ENCODE results near the gene INPP5D.

INPP5D gene

DNA sequence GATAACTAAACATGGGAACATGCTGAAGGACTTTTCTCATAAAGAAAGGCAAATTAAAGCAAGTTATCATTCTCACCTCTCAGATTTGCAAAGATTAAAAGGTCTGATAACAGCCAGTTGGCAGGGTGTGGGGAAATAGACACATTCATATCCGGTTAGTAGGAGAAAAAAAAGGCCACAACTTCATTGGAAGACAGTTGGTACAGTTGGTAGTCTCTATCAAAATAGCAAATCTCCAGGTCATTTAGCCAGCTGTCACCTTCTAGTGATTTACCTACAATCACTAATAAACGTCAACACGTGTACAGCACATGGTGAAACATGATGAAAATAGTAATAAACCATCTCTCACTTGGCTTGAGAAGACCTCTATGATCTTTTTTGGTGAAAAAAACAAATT is 16.6 kb downstream of the INPP5D start:
- DNase-seq: no peak

DNA sequence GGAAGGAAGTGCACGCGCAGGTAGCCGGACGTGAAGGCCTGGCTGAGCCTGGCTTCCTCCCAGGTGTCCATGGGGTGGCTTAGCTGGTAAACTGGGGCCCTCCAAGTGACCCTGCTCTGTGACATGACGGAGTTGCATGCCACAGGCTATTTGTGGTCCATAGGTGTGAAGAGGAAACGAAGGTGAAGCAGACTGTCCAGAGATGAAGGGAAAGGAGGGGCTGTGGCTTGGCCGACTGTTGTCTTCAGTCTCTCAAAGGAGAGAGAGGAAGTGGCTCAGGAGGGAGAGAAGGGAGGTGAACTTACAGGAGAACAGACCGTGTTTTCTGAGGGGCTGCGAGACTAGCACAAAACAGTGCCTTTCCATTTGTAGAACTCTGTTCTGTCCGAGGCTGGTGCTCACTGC is 19.3 kb downstream of the INPP5D start:
- DNase-seq: no peak

DNA sequence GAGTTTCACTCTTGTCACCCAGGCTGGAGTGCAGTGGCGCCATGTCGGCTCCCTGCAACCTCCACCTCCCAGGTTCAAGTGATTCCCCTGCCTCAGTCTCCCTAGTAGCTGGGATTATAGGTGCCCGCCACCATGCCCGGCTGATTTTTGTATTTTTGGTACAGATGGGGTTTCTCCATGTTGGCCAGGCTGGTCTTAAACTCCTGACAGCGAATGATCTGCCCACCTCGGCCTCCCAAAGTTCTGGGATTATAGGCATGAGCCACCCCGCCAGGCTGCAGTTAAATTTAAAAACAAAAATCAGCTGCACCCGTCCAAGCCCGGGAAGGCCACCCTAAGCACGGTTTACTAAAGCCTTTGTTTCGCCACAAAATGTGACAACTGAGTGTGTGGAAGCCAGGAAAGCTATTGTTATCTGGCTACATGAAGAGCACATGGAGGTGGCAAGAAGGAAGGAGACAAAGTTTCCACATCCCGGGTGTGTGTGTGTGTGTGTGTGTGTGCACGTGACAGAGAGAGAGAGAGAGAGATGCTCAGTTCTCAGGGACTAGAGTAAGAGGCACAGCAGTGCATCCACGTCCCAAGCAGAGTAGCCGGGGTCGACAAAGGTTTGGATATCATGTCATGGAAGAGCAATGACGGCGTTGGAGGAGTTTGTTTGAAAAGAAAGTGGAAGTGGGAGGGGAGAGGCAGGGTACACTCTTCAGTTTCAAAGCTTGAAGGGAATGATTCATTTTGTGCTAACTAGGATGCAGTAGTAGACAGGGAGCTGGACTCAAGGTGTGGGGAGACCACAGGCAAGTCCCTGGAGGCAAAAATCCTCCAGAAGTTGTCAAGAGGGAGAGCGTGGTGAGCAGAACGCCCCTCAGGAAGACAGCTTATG is 20.1 kb downstream of the INPP5D start:
- no peak for DNase-seq

DNA sequence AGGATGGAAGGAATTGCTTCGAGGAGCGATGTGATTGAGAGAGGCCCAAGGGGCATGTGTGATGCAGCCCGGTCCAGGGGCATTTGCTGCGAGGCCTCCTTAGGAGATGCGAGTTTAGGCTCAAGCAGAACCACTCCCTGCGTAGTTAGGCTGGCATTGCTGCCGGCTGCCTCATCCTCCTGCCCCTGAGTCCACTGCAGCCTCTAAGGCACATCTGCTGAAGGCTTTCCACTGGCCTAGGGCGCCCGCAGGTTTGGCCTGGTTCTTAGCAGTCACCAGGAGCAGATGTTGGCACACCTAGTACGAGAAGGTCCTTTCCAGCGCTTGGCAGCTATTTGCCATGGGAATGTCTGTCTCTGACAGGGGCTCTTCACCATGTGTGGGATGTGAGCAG is 20.7 kb downstream of the INPP5D start:
- DNase-seq: no peak

DNA sequence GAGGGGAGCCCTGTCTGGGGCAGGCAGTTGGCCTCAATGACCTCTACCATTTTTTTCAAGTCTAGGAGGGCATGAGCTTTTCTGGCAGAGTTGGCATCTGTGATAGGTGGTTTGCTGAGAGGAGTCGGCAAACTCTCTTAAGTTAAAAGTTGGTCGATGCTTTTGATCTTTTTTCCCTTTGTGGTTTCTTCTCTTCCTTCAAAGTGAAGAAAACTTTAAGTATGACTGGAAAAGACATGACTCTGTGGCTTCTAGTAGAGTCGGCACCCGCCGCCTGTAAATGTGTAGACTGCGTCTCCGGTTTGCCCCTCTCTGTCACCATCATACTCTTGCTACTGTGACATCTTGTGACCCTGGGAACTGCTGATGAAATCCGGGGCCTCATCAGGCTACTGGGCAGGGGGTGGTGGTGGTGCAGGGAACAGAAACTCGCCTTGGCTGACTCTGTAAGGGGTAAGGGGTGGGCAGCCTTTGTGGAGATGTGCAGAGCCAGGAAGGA is 21.1 kb downstream of the INPP5D start:
- DNase-seq: no peak

DNA sequence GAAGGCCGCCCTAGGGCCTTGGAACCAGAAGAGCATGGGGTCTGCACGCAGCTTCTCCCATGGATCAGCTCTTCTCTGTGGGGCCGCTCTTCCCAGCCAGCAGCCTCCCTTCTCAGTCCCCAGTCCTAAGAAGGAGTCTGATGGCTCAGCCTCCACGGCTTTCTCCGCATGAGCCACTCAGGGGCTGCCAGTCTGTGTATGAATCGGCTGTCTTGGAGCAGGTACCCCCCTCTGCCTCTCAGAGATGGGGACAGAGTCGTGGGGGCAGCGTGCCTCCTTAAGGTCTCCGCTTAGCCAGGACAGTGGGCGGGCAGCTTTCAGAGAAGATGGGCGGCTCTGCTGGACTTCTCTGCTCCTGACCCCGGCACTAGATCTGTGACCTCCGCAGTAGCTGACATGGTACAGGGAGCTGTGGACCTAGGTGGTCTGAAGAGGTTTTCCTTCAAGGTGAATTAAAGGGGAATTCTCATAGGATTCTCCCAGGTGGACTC is 21.6 kb downstream of the INPP5D start:
- DNase-seq: no peak

DNA sequence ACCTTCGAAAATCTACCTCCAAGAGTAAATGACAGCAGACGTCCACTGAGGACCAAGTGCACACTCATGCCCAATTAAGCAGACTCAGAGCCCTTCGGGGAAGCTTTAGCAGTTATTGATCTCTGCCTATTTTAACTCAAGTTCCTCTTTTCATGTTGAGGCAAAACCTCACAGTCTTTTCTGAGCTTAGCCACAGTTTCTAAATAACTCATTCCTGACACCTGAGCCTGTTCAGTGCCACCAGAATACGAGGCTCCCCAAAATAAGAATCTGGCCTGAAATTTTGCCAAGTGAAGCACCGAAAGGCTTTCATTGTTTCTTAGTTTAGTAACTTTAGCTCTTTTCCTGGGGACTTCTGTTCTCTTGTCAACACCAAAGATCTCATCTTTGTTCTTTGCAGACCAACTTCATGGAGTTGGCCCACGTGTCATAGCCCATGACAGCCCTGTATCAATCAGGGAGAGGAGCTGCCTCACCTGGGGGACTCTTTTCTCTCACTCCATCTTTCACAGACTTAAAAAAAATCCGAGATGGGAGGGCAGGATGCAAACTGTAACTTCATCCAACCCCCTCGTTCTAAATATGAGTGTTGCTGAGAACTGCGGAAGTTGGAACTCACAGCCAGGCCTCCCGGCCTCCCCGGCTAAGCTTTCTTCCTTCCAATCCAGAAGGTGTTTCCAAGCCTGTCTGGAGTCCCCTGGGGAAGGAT is 22.2 kb downstream of the INPP5D start:
- DNase-seq: no peak

DNA sequence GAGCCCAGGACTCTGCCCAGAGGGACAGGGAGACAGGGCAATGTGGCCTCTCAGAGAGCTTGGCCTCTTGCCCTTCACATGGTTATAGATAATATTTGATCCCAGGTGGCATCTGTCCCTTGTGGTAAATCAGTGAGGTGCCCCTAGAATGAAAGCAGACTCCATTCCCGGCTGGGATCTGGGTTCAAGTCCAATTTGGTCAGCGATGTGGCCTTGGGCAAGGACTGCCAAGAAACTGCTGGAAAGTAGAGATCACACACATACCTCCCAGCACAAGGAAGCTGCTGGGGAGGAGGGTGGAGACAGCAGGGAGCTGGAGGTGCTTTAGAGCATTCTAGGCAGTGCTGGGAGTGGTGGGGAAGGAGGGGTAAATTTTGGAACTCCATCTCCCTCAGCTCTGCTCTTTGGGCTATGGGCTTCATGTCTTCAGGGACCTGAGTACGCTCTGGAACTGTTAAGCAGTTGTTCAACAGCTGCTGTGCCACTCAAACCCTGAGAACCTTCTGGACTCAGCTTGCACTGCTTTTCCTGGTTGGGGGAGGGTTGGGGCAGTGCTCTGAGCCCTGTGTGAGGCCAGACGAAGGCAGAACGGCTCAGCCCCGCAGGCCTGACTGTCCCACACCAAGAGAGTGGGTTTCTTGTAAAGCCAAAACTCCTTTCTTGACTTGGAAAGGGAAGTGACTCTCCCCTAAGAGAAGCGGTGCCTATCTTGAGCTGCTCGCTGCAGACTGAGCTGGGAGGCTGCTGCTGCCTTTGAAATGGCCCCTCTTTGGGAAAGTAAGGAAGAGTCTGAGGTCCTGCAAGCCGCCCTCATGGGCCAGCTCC is 23.0 kb downstream of the INPP5D start:
- no peak for DNase-seq

DNA sequence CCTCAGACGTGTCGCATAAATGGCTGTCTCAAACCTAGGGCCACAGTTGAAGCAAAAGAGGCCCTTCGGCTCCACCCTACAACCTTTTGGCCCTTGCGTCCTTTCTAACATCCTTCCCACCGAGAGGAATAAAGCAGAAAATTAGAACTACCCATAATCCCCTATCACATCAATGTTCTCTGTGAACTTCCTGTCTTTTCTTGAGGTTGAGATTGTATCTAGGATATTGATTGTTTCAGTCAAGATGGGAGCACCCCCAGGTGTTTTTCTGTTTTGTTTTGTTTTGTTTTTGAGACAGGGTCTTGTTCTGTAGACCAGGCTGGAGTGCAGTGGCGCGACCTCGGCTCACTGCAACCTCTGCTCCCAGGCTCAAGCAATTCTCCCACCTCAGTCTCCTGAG is 23.6 kb downstream of the INPP5D start:
- no peak for DNase-seq

DNA sequence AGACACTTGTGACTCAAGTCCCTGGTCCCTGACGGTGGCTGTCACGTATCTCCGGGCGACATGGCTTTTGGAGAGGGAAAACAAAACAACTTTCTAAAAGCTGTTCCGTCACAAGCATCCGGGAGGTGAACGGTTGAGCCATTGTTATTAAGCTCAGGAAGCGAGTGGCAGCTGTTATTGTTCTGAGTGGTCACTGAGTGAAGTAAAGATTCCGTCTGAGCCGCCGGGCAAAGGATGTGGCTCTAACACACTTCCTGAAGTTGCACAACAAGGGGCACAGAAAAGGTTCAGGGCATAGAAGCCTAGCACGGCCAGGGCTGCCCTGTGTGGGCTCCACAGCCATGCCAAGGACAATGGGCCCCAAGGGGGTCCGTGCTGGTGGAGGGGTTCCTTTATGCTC is 24.3 kb downstream of the INPP5D start:
- DNase-seq: no peak

DNA sequence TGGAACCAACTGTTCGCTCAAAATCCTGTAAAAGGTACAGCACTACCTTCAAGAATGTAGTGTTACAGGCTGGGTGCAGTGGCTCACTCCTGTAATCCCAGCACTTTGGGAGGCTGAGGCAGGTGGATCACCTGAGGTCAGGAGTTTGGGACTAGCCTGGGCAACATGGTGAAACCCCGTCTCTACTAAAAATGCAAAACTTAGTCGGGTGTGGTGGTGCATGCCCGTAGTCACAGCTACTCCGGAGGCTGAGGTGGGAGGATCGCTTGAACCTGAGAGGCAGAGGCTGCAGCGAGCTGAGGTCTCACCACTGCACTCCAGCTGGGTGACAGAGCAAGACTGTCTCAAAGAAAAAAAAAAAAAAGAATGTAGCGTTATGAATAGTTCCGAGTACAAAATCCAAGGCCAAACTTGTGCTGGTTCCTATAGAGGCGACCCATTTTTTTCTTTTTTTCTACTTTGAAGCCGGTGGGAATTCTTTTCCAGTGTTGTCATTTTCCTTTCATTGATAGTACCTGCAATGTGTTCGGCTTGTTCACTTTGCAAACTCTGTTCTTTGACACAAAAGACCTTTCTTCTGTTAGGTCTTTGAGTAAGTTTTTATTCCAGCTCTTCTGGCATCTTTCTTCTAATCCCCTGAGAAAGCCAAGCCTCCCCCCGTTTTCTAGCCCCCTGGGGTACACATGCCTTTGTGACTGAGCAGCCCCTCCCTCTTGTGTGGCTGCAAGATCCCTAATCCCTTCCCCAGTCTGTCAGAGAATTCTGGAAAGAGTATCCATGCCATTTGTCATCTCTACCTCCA is 25.1 kb downstream of the INPP5D start:
- DNase-seq: no peak

DNA sequence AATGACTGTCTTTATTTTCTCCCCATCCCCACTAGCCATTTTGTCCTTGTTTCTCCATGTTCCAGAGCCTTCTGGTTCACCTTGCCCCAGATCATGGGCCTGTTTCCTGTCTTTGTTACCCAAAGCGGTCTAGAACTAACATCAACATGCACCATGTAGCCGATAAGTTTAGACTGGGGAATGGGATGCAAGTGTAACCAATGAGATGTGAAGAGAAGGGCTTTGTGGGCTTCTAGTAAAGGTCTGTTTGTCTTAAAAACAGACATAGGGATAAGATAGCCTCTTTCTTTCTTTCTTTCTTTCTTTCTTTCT is 25.7 kb downstream of the INPP5D start:
- no peak for DNase-seq

DNA sequence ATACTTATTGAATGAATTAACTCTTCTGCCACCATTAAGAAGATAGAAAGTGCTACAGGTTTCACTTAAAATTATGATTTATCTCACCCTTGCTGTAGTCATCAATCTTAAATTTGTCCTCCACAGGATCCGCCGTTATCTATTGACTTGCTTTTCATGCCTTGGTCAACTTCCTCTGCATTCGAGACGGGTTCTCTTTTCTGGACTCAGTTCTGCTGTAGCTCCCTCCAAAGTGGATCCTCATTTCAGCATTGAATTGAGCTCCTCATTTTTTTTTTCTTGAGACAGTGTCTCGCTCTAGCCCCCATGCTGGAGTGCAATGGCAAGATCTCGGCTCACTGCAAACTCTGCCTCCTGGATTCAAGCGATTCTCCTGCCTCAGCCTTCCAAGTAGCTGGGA is 27.6 kb downstream of the INPP5D start:
- DNase-seq: no peak

DNA sequence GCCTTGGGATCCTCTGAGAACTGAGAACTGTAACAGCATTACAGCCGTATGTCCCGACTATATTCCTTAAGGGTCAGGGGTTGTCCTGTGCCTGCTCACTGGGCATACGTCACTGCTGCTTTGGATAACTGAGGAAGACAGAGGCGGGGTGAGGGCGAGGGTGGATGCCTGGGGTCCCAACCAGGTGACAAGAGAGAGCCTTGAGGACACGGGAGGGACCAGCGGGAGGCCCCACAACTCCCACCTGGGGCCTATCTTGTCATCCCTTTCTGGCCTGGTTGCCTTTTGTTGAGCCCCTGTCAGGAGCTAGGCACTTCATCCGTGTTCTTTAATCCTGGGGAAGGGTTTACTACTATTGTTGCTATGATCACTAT is 28.8 kb downstream of the INPP5D start:
- no peak for DNase-seq

DNA sequence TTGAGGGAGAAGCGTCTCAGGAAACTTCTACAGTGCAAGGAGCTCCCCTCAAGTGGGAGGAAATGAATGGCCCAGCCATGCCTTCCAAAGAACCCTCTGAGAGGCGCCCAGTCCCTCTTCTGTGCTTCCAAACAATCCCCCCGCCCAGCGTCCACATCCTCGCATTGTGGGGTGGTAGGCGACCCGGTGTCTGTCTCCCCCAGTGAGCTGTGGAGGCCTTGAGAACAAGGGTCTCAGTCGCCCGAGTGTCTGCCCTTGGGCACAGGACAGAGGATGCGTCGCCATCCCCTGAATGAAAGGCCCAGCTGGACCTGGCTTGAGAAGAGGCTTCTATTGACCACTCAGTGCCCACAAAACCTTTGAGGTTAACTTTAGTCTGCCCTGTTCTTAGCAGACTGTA is 29.7 kb downstream of the INPP5D start:
- no peak for DNase-seq

DNA sequence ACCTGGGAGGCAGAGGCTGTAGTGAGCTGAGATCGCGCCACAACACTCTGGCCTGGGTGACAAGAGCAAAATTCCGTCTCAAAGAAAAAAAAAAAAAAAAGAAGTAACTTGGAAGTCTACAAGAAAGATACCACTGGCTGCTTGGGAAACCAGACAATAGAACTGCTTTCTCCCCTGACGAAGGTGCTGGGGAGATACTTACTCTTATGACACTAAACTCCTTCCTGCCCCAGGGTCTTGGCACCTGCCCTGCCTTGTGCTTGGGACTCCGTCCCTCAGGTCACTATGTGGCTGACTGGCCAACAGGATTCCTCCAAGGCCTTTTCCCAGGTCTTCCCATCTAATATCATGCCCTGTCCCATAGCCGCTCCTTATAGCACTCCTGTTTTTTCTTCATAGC is 30.7 kb downstream of the INPP5D start:
- no peak for DNase-seq

DNA sequence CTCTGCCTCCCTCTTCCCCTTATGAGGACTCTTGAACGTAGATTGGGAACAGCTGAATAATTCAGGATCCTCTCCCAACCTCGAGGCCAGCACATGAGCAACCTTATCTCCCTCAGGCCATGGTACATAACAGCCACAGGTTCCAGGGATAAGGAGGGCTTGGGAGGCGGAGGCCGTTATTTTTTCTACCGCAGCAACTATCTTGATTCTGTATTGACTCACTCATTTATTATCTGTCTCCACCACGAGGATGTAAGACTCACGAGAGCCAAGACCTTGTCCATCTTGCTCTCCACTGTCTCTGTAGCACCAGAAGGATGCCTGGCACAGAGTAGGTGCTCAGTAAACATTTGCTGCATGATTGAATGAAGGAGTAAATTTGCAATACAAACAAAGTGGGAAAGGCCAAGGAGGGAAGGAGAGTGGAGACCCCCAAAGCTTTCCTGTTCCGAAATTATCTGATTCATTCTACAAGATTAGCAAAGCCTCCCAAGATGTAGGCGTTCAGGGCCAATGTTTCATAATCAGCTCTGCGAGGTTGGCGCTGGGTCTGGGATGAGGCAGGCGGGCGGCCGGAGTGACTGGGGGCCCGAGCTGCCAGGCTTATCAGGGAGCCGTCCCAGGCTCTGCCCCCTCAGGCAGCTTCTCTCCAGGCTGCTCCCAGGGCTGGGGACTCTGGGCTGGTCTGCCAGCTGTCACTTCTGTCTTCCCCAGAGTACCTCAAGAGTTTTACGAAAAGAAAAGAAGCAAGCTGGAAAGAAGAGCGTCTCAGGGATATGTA is 31.6 kb downstream of the INPP5D start:
- no peak for DNase-seq

DNA sequence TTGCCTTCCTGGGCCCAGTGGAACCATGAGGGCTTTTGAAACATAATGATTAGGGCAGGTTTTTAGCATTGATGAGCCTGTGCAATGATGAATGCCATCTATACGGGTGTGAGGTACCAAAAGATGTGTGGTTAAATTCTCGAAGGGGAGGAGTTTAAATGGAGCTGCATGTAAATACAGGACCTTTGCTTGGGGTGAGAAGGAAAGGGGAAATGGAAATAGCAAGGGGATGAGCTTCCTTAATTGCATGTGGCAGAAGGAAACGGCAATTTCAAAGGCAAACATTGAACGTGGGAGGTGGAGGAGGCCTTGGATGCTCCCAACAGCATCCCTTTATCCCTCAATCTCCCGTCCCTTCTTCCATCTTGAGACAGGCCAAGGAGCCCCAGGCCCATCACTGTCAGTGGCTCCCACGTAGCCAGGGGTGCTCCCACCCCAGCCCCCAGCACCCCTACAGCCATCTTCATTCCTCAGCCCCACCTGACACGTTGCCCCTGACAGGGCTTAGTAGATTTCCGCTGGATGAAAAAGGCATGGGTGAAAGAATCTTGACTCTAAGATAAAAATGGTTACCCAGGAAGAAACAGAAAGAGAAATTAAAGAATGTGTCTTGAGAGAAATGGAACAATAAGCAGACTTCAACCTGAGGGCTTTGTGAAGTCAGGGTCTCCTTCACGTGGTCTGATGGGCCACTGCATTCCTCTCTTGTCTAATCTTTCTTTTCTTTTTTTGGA is 32.5 kb downstream of the INPP5D start:
- DNase-seq: no peak

DNA sequence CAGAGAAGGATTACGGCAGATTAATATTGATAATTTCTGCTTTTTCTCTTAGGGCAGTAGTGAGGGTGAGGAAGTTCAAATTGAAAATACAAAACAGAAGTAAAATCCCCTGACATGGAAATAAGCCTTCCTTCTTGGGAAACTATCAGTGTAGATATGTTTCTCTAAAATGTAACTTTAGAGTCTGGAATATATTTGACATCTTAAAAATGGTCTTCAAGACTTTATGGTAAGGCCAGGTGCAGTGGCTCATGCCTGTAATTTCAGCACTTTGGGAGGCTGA is 33.0 kb downstream of the INPP5D start:
- DNase-seq: no peak

DNA sequence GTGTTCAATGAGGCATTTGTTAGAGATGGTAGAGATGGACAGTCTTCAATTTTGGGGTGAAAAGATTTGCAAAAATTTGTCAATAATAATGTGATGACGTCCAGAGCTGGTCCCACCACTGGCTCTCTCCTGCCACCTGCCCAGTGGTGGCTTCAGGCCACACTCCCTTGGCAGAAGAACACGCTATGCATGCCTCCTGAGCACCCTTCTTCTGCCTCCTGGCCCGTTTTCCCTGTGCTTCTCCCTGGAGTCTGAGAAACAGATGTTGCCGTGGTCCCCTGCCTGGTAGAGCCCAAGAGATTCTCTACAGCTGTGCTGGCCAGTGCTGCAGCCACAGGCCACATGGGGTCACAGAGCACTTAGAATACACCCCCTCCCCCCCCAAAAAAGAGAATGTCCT is 33.6 kb downstream of the INPP5D start:
- no peak for DNase-seq

DNA sequence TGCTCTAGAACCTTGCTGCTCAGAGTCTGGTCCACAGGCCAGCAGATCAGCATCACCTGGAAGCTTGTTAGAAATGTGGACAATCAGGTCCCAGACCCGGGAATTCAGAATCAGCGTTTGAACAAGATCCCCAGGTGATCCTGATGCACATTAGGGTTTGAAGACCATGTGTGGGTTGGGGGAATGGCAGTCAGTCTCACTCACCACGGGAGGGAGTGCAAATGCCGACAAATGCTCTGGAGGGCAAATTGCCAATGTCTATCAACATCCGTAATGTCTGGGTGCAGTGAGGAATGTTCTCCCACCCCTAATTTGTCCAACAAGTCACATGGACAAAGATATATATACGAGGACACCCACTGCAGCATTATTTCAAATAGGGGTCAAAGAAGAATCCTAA is 34.5 kb downstream of the INPP5D start:
- no peak for DNase-seq

All from effector CD8-positive, alpha-beta T cell (primary cell).